Lower leg skin (tissue), 4 donors: ENCODE results near the gene AVPI1. TPM values are rescaled to one million over a fixed set of nuclear protein-coding genes. Genes with fewer than 3 reads are reported as not detected.

ENCODE experiments used
- DNase-seq, 2 donors: peaks; one replicate each; pipeline ENCODE4 v3.0.0-alpha.2; 2019; ENCODE audit warnings: low spot score in 2 of 2
- H3K4me3 ChIP-seq: fragments of 200-600 bp; sonication (generic); 2 replicates; pipeline ENCODE4 v1.5.1; 2017; ENCODE audit warnings: mild to moderate bottlenecking, low read depth; ENCODE audit not compliant: poor library complexity, severe bottlenecking
- CTCF ChIP-seq, 3 donors: fragments of 450-650 bp; IDR thresholded peaks; one replicate each; pipeline ENCODE4 v1.5.1; 2016; ENCODE audit warnings: antibody characterized with exemption in 3 of 3, mild to moderate bottlenecking in 3 of 3, moderate library complexity in 2 of 3
- POLR2A ChIP-seq, 2 donors: fragments of 450-650 bp; IDR thresholded peaks; one replicate each; pipeline ENCODE4 v1.6.1; 2016 to 2017; ENCODE audit warnings: antibody characterized with exemption in 2 of 2, mild to moderate bottlenecking in 1 of 2, moderate library complexity in 1 of 2
- WGBS, 2 donors: methylation state at CpG; one replicate each; pipeline ENCODE4 v1.1.5; 2018; 5-methylcytosine and 5-hydroxymethylcytosine counted together
- intact Hi-C: fragments of 100-400 bp; cut with DNase I; formaldehyde crosslinking; loops from one replicate; pipeline ENCODE4 v1.15.0; 2023; ENCODE audit warnings: low total_unique reads
- total RNA-seq, 4 donors: library from RNA; depleted of rRNA; stranded (reverse); fragments of >200 nt; gene quantifications; one replicate each; pipeline ENCODE4 v1.1.0, GENCODE V29; 2016

Gene AVPI1
- total RNA-seq, 4 donors from 2014 or later, result 133 to 169 (median 145) TPM

- intact Hi-C loops, result no loop called here
Measured at GRCh38 chr10:97628228-97628627, 58.8 kb downstream of the AVPI1 start.

GRCh38 chr10:97627731-97628130 lies 59.3 kb downstream of the AVPI1 start:
- WGBS, 2 donors, result 87 to 90% methylated on average over 4 of the region's 4 CpGs
- TF ChIP-seq CTCF (IDR thresholded peaks at IDR 0.05) (no peak), POLR2A (IDR thresholded peaks at IDR 0.05) (no peak)

More at GRCh38 chr10:97628228-97628627, 58.8 kb downstream of the AVPI1 start:
- H3K4me3 ChIP-seq, result no peak overlapping the region
- DNase-seq, result no peak
- 87 to 91% methylated on average over 3 of the region's 3 CpGs for WGBS, 2 donors
- TF ChIP-seq POLR2A (IDR thresholded peaks at IDR 0.05) (no peak), CTCF (IDR thresholded peaks at IDR 0.05) (no peak)

More at GRCh38 chr10:97627731-97628130, 59.3 kb downstream of the AVPI1 start:
- DNase-seq, result no peak
- intact Hi-C loops, result no loop called here
- no peak overlapping the region for H3K4me3 ChIP-seq

Other genes starting within 250 kb of the AVPI1 start
- gene EXOSC1, start 241.2 kb downstream of the AVPI1 start, total RNA-seq, result 10 to 100 TPM; 13.9 to 33.0 (median 26.2) TPM
- 10 to 100 TPM; 12.1 to 21.8 (median 16.1) TPM for gene ZDHHC16, start 241.1 kb downstream of the AVPI1 start, total RNA-seq
- 100 to 1,000 TPM; 103 to 142 (median 115) TPM for gene MMS19, start 188.8 kb downstream of the AVPI1 start, total RNA-seq
- 10 to 100 TPM; 42.7 to 60.6 (median 59.6) TPM for gene UBTD1, start 188.3 kb downstream of the AVPI1 start, total RNA-seq
- gene ANKRD2, start 114.5 kb downstream of the AVPI1 start, total RNA-seq, result 1 to 10 TPM; 3.6 to 5.5 (median 4.8) TPM
- 1 to 10 TPM; 1.3 to 3.6 (median 2.1) TPM for gene HOGA1, start 102.9 kb downstream of the AVPI1 start, total RNA-seq
- gene C10orf62, start 97.5 kb downstream of the AVPI1 start, total RNA-seq, result under 1 TPM in 1 of 4 donors, not detected in 3; 0.32 TPM
- 1 to 10 TPM; 1.6 to 7.5 (median 2.2) TPM for gene MORN4, start 53.7 kb downstream of the AVPI1 start, total RNA-seq
- gene PI4K2A, start 46.6 kb downstream of the AVPI1 start, total RNA-seq, result 10 to 100 TPM; 30.1 to 38.5 (median 33.3) TPM
- gene MARVELD1, start 26.5 kb upstream of the AVPI1 start, total RNA-seq, result 10 to 100 TPM; 22.5 to 50.2 (median 30.3) TPM
- 10 to 100 TPM; 18.7 to 35.0 (median 21.4) TPM for gene ZFYVE27, start 49.9 kb upstream of the AVPI1 start, total RNA-seq
- 1 to 10 TPM in 2 of 4 donors, under 1 TPM in 2; 0.69 to 4.4 (median 1.4) TPM for gene SFRP5, start 84.8 kb upstream of the AVPI1 start, total RNA-seq
- gene GOLGA7B, start 162.6 kb upstream of the AVPI1 start, total RNA-seq, result 10 to 100 TPM in 1 of 4 donors, 1 to 10 TPM in 3; 7.3 to 17.3 (median 7.8) TPM